Tibial nerve (tissue), 3 donors: Measurements from ENCODE around the gene MEIS2.

Source experiments
- CTCF ChIP-seq, 5 experiments: fragments of 200-600 bp in 3 of 5; fragments of 450-650 bp in 2 of 5; sonication (generic) in 3 of 5; IDR thresholded peaks; one replicate each; pipeline ENCODE4 v1.5.1; 2016 to 2019; ENCODE audit warnings: antibody characterized with exemption in 5 of 5, mild to moderate bottlenecking in 3 of 5, moderate library complexity in 2 of 5
- POLR2A ChIP-seq, 2 donors: fragments of 450-650 bp; IDR thresholded peaks; one replicate each; pipeline ENCODE4 v1.6.1; 2017; ENCODE audit warnings: antibody characterized with exemption in 2 of 2, mild to moderate bottlenecking in 2 of 2, moderate library complexity in 2 of 2

DNA sequence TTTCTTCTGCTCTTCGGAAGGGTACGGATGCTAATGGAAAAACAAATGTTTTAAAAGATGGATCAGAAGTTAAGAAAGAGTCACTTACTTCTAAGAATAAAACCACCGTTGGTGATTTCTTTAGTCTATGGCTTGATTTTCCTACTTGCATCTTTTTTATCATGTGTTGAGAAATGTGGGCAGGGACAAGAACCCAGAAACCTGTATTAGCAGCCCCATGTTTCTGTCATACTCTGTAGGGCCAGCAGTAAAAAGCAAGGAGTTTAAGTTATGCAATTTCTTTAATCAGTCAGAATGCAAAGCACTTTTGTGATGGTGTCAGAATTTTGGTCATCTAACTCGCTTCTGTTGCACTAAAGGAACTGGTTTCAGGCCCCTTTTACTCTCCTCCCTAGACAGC, 150.0 kb downstream of the MEIS2 start:
- TF ChIP-seq CTCF (IDR thresholded peaks at IDR 0.05) (no peak), POLR2A (IDR thresholded peaks at IDR 0.05) (no peak)
